Stimulated activated CD8-positive, alpha-beta memory T cell treated with anti-CD3 and anti-CD28 coated beads, Interleukin-12 subunit alpha, Interleukin-12 subunit beta, amount 100 ng/mL, for 24 hours (primary cell): ENCODE data around the gene CCDC171.
"Not testable (repeated sequence)": the region's sequence is repeated elsewhere in the genome, so short reads cannot be mapped to it uniquely, and the experiment has no call there.

ENCODE experiments used
- DNase-seq: peaks from one replicate; pipeline ENCODE4 v3.0.0-alpha.2; 2020; ENCODE audit errors: extremely low read depth

CCDC171 gene

GRCh38 chr9:15761551-15761950 is 208.7 kb downstream of the CCDC171 start:
- no peak for DNase-seq

DNA sequence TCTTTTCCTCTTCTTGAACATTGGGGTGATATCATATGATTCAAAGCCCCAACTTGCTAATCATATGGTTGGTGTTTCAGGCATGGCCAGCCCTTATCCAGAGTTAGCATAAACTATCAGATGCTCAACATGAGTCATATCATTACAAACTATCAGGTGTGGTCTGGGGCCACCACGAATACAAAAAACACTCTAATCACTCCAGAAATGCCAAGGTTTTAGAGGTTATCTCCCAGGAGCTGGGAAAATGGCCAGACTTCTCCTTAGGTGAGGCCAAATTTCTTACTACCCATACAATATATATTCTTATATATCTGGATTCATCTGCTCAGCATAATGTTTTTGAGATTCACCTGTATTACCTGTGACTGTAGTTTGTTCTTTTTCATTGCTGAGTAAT is 210.5 kb downstream of the CCDC171 start:
- no peak for DNase-seq

GRCh38 chr9:15764131-15764530 is 211.3 kb downstream of the CCDC171 start:
- DNase-seq = no peak

- no peak for DNase-seq
Observed at GRCh38 chr9:15769547-15769946, 216.7 kb downstream of the CCDC171 start.

GRCh38 chr9:15778861-15779260 is 226.0 kb downstream of the CCDC171 start:
- no peak for DNase-seq

GRCh38 chr9:15782106-15782505 is 229.3 kb downstream of the CCDC171 start:
- DNase-seq = no peak

- DNase-seq = no peak
Observed at GRCh38 chr9:15785584-15785983, 232.7 kb downstream of the CCDC171 start.

DNA sequence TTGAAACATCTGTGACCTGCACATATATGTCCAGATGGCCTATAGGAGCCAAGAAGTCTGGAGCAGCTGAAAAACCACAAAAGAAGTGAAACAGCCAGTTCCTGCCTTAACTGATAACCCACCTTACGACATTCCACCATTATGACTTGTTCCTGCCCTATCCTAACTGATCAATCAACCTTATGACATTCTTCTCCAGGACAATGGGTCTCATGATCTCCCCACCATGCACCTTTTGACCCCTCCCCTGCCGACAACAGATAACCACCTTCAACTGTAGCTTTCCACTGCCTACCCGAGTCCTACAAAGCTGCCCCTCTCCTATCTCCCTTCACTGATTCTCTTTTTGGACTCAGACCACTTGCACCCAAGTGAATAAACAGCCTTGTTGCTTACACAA is 233.8 kb downstream of the CCDC171 start:
- no peak for DNase-seq

- DNase-seq = not testable (repeated sequence)
Observed at GRCh38 chr9:15810219-15810899, 257.5 kb downstream of the CCDC171 start.

- no peak for DNase-seq
Observed at GRCh38 chr9:15813076-15813475, 260.2 kb downstream of the CCDC171 start.

DNA sequence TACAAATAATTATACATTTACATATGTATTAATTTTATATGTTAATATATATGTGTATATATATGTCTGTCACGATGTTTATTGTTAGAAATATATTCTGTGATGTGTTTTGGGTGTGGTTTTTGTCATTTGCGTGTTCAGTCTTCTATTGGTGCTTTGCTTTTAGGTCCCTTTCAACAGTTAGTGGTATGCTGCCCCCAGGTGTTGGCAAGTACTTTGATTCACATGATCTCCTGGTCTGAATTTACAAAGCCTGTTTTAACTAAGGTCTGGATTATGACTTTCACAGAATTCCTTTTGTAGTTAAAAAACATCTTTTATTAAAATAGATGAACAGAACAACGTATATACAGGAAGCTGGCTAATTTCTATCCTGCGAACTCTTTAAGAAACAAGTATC is 271.5 kb downstream of the CCDC171 start:
- DNase-seq = no peak

- DNase-seq = no peak
Observed at GRCh38 chr9:15831384-15831783, 278.5 kb downstream of the CCDC171 start.

DNA sequence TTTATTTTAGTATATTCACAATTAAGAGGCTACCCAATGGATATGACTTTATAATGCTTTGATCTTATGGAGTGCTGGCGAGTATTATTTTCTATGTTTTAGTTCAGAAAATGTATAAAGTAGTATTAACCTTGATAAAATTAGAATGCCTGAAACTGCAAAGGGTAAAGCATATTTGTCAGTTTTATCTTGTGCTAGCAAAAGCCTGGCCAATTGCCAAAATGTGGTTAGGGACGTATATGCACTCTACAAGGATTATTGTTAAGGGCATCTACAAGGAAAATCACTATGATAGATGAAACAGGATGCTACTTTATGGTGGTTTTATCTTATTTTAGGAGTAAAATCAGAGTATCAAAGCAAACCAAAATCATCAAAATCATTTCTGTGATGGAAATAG is 281.7 kb downstream of the CCDC171 start:
- no peak for DNase-seq

GRCh38 chr9:15837079-15837679 is 284.3 kb downstream of the CCDC171 start:
- no peak for DNase-seq

- no peak for DNase-seq
Observed at GRCh38 chr9:15842051-15842450, 289.2 kb downstream of the CCDC171 start.

DNA sequence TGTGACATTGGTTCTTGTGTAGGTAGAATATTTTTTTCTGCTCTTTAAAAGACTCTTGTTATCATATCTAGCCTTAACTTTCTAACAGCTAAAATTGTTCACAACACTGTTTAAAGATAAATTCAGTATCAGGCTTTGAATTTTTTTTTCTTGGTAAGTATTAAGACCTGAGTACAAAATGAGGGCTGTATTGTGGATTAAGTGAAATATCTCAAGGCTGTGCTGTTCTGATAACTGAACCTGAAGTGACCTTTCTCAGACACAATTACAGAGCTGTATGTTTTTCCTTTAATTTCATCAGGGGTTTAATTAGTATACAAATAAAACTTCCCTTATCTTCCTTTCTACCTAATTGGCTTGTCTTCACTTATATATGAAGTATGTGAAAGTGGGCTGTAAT is 290.5 kb downstream of the CCDC171 start:
- no peak for DNase-seq

DNA sequence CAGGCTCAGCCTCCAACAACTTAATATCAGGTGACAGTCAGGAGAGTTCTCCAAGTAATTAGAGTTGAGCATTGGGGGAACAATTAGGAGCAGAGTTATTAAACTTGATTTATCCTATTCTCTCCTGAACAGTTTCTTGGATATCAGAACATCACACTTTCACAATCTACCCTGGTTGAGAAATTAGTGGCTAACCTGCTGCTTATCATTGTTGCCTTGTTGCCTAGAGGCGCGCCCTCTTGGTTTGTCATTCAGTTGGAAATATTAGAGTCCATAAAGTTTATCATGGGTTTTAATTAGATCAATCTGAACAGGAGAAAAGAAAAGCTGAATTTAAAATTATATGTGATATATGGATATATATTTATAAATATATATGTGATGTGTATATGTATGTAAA is 291.1 kb downstream of the CCDC171 start:
- DNase-seq = no peak

GRCh38 chr9:15846611-15847010 is 293.8 kb downstream of the CCDC171 start:
- no peak for DNase-seq

DNA sequence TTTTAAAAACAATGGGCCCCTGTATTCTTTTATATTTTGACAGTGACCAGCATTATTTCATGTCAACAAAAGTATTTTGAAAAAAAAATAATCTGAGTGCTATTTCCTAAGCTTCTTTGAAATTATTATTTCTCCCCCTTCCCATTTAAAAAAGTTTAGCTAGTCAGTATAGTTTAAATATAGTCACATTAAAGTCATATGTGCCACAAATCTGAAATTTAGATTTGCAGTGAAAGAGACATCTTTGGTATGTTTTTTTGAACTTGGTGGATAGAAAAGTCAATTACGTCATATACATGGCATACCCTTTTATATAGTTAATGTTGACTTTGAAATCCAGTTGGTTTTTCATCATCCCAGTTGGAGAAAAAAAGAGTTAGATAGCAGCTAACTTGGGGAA is 297.0 kb downstream of the CCDC171 start:
- DNase-seq = no peak

DNA sequence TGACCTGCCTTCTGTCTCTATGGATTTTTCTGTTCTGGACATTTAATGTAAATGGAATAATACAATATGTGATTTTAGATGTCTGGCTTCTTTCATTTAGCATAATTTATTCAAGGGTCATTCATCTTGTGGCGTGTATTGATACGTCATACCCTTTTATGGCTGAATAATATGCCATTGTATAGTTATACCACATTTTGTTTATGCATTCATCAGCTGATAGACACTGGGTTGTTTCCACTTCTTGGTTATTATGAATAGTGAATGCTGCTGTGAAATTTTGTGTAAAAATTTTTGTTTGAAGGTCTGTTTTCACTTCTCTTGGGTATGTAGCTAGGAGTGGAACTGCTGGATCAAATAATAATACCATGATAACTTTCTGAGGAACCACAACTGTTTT is 298.9 kb downstream of the CCDC171 start:
- DNase-seq = no peak

DNA sequence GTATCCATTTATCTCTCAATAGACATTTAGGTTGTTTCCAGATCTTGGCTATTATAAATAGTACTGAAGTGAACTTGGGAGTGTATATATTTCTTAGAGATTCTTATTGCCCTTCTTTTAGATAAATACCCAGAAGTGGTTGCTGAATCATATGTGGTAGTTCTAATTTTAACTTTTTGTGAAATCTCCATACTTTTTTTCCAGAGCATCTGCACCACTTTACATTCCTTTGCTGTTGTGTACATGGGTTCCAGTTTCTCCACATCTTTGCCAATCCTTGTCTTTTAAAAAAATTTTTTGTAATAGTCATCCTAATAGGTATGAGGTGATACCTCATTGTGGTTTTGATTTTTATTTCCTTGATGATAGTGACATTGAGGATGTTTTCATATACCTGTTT is 303.7 kb downstream of the CCDC171 start:
- no peak for DNase-seq

- DNase-seq = no peak
Observed at GRCh38 chr9:15867334-15867733, 314.5 kb downstream of the CCDC171 start.

DNA sequence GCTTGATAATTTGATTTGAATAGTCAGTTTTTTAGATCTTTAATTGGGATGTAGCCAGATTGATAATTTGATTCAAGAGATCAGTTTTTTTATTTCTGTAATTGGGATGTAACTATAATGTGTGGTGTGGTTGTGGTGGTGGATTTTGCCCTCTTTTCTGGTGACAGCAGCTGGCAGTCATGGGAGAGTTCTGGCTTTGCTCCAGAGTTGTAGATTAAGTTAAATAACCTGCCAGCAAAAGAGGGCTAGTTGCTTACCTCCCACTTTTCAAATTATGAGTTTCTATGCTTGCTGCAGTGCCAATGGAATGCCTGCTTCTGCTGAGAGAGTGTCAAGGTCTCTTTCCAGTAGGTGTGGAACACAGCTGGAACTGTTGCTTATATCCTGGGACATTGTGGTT is 315.1 kb downstream of the CCDC171 start:
- no peak for DNase-seq
